RWPE2 (cell line): Measurements from ENCODE around the gene FAR2.
A peak's percentile ranks its signal among the peaks of the same experiment; 100 is the strongest.

Source experiments
- ATAC-seq: fragments of 200-7000 bp; cut with Tn5 transposase; 3 replicates; pipeline ENCODE4 v1.9.1; 2021; ENCODE audit warnings: low read depth
- DNase-seq: peaks from one replicate; pipeline ENCODE4 v3.0.0-alpha.2; 2020; ENCODE audit warnings: low spot score
- H3K27ac ChIP-seq: fragments of 450-650 bp; 2 replicates; pipeline ENCODE4 v1.5.1; 2017; ENCODE audit warnings: mild to moderate bottlenecking; ENCODE audit not compliant: poor library complexity, severe bottlenecking
- H3K27me3 ChIP-seq: fragments of 250-450 bp; sonication (Bioruptor Pico); 2 replicates; pipeline ENCODE4 v1.5.1; 2021; ENCODE audit warnings: mild to moderate bottlenecking, moderate library complexity; ENCODE audit not compliant: insufficient read depth, poor library complexity, severe bottlenecking
- H3K36me3 ChIP-seq: fragments of 250-450 bp; sonication (Bioruptor Pico); 2 replicates; pipeline ENCODE4 v1.5.1; 2020; ENCODE audit warnings: low read depth, mild to moderate bottlenecking, moderate library complexity
- H3K4me1 ChIP-seq: fragments of 250-450 bp; sonication (Bioruptor Pico); 2 replicates; pipeline ENCODE4 v1.5.1; 2021; ENCODE audit warnings: mild to moderate bottlenecking, moderate library complexity; ENCODE audit not compliant: insufficient read depth, poor library complexity, severe bottlenecking
- H3K4me3 ChIP-seq: fragments of 250-450 bp; sonication (Bioruptor Pico); 2 replicates; pipeline ENCODE4 v1.5.1; 2021; ENCODE audit warnings: mild to moderate bottlenecking, moderate library complexity; ENCODE audit not compliant: severe bottlenecking
- H3K9me3 ChIP-seq: fragments of 250-450 bp; sonication (Bioruptor Pico); 2 replicates; pipeline ENCODE4 v1.5.1; 2021; ENCODE audit warnings: mild to moderate bottlenecking, moderate library complexity; ENCODE audit not compliant: severe bottlenecking
- TF ChIP-seq, protein P1 (sequence below): fragments of 450-650 bp; IDR thresholded peaks from one replicate; pipeline ENCODE4 v1.5.1; 2017; ENCODE audit warnings: mild to moderate bottlenecking, moderate library complexity; ENCODE audit not compliant: poor library complexity, severe bottlenecking

The FAR2 gene

DNA sequence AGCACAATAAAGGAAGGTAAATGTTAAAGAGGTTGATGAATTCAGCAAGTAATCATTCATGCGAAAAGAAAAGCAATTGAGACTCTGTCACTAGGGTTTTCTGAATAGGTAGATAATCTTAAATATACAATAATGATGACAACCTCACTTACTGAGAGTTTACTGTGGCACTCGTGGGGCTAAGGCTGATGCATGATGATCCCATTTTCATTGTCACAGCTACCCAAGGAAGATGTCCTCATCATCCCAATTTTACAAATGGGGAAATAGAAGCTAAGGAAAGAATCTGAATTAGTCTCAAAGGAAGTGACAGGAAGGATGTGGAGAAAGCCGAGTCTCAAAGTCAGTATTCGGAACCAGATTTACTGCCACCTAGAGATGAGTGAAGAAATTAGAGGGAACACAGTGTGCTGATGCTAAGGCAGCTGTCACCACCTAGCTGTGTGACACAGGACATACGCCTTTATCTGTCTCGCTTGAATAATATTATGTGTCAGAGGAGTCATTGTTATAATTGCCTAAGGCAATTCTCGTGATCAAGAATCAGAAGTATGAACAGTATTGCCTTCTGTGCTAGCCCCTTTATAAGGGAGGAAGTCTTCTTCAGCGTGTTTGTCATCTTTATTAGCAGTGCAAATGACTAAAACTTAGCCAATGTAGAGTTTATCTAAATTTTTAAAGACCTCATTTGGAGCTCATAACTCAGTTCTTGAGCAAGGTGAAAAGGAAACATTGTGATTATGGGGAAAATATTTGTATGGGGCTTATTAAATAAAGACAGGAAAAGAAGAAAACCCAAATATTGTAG is 168.7 kb downstream of the FAR2 start:
- H3K4me1 ChIP-seq, result no peaks in the 10 kb centered on the region
- TF ChIP-seq, protein P1, sequence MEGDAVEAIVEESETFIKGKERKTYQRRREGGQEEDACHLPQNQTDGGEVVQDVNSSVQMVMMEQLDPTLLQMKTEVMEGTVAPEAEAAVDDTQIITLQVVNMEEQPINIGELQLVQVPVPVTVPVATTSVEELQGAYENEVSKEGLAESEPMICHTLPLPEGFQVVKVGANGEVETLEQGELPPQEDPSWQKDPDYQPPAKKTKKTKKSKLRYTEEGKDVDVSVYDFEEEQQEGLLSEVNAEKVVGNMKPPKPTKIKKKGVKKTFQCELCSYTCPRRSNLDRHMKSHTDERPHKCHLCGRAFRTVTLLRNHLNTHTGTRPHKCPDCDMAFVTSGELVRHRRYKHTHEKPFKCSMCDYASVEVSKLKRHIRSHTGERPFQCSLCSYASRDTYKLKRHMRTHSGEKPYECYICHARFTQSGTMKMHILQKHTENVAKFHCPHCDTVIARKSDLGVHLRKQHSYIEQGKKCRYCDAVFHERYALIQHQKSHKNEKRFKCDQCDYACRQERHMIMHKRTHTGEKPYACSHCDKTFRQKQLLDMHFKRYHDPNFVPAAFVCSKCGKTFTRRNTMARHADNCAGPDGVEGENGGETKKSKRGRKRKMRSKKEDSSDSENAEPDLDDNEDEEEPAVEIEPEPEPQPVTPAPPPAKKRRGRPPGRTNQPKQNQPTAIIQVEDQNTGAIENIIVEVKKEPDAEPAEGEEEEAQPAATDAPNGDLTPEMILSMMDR, result peak; percentile 53
- no peak overlapping the region for H3K27ac ChIP-seq
- H3K36me3 ChIP-seq, result no peaks in the 10 kb centered on the region
- DNase-seq (no peak), ATAC-seq (peak; percentile 57)
- no peaks in the 10 kb centered on the region for H3K27me3 ChIP-seq
- no peaks in the 10 kb centered on the region for H3K9me3 ChIP-seq
- H3K4me3 ChIP-seq, result no peak overlapping the region

DNA sequence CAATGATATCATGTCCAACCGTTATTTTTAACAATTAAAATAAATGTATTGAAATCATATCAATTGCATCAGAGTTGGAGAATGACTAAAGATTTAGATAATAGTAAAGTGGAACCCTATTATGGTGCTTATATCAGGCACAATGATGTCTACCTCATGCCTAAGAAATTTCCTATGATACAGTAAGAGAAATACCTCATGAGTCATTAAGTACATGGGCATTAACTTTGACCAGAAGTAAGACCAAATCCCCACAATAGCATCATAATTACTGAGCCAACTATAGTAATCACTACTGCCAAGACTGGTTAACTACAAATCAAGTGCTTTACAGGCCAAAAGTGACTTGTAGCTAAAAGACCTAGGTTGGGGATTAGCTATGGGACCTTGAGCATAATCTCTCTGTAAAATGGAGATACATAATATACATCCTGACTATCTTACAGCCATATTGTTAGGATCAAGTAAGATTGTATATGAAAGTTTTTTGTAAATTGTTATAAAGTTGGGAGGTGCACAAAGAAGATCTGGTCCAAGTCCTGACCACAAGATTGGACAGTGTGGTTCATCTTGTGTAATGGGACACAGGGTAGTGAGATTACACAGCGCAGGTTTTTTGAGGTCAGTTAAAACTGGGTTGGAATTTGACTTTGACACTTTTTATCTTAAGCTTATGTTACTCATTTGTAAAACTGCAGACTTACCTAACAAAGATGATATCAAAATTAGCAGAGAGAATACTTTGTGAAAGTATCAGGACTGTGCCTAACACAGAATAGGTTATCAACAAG is 171.4 kb downstream of the FAR2 start:
- no peaks in the 10 kb centered on the region for H3K27me3 ChIP-seq
- no peak overlapping the region for H3K27ac ChIP-seq
- DNase-seq, result no peak
- TF ChIP-seq, protein P1, result no peak
- ATAC-seq, result peak; percentile 75
- H3K36me3 ChIP-seq, result no peaks in the 10 kb centered on the region
- H3K4me3 ChIP-seq, result no peak overlapping the region
- H3K9me3 ChIP-seq, result no peaks in the 10 kb centered on the region
- H3K4me1 ChIP-seq, result no peaks in the 10 kb centered on the region

DNA sequence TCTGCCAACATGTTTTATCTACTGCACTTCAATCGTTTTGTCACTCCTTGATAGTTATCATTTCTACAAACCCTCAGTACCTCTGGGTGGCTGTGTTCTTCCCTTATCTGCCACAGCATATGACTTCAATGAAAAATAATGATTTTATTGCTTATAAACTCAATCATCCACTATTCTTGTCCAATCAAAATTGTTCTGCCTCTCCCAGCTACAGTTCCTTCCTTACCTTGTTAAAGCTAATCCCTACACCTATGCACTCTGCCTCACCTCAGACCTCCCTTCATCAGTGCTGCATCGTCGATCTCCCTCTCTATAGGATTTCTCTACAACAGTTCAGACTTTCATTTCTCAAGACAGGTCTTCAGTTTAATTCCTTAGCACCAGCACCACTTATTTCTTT is 173.1 kb downstream of the FAR2 start:
- Histone ChIP-seq H3K27me3 (no peaks in the 10 kb centered on the region), H3K9me3 (no peaks in the 10 kb centered on the region), H3K4me1 (no peaks in the 10 kb centered on the region), H3K4me3 (no peak overlapping the region), H3K36me3 (no peaks in the 10 kb centered on the region), H3K27ac (no peak overlapping the region)
- TF ChIP-seq, protein P1, result no peak
- ATAC-seq (no peak), DNase-seq (no peak)

DNA sequence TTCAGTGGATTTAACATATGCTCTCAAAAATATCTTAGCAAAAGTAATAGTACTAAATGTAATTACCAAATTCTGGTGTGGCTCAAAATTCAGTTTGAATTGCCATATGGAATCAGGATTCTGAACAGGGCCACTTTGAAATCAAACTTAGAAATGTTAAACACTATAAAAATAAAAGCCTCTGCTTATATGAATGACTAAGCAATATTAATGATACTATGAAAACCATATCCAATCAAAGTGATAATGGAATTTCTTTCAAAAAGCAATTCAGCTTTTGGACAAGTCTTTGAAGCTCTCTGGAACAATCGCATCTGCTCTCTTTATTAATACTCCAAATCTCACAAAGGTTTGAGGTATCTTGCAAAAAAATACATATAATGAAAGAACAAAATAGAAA is 180.3 kb downstream of the FAR2 start:
- Histone ChIP-seq H3K4me1 (no peaks in the 10 kb centered on the region), H3K9me3 (no peaks in the 10 kb centered on the region), H3K27ac (no peak overlapping the region), H3K4me3 (no peak overlapping the region), H3K27me3 (no peaks in the 10 kb centered on the region), H3K36me3 (no peaks in the 10 kb centered on the region)
- TF ChIP-seq, protein P1, result no peak
- DNase-seq, result no peak
- ATAC-seq, result no peak
